ENCODE results near the gene ACAD11. TPM values are rescaled to one million over a fixed set of nuclear protein-coding genes. Genes with fewer than 3 reads are reported as not detected.

Gene ACAD11, protein sequence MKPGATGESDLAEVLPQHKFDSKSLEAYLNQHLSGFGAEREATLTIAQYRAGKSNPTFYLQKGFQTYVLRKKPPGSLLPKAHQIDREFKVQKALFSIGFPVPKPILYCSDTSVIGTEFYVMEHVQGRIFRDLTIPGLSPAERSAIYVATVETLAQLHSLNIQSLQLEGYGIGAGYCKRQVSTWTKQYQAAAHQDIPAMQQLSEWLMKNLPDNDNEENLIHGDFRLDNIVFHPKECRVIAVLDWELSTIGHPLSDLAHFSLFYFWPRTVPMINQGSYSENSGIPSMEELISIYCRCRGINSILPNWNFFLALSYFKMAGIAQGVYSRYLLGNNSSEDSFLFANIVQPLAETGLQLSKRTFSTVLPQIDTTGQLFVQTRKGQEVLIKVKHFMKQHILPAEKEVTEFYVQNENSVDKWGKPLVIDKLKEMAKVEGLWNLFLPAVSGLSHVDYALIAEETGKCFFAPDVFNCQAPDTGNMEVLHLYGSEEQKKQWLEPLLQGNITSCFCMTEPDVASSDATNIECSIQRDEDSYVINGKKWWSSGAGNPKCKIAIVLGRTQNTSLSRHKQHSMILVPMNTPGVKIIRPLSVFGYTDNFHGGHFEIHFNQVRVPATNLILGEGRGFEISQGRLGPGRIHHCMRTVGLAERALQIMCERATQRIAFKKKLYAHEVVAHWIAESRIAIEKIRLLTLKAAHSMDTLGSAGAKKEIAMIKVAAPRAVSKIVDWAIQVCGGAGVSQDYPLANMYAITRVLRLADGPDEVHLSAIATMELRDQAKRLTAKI
- 5.1 TPM for polyA plus RNA-seq (2012; ENCODE audit: insufficient read depth, insufficient read length)

DNA sequence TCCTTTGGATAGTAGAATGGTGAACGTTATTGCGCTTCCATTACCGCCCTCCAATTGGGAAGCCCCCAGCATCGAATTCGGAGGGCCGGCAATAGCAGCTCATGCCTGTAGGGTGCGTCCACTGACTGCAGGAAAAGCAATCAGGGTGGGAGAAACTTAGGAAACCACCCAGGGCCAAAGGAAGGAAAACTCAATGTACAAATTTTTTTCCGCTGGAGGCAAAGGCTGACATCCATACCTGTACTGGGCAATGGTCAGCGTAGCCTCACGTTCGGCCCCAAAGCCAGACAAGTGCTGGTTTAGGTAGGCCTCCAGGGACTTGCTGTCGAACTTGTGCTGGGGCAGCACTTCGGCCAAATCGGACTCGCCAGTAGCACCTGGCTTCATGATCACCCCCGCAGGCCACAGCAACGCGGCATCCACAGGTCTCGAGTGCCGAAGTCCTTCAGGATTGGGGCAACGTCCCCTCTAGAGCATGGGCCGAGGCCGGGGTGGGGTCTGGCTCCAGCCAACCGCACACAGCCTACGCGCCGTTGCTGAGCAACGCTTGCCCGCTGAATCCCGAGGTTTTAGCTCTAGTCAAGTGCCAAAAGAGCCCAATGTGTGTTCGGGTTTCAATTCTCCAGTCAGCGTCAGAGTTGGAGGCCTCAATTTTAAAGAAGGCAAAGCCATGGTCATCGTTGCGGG lies at the start of gene ACAD11:
ACAD11 (minus strand) TSS at position 445 of the 687 bp plus-strand sequence; CDS start at position 387, 58 bp downstream.
- DNase-seq (ENCODE audit: low read depth, low spot score): no peak
- H3K4me3 ChIP-seq (ENCODE audit: low read length): peak within 1 kb of the TSS; percentile 90

DNA sequence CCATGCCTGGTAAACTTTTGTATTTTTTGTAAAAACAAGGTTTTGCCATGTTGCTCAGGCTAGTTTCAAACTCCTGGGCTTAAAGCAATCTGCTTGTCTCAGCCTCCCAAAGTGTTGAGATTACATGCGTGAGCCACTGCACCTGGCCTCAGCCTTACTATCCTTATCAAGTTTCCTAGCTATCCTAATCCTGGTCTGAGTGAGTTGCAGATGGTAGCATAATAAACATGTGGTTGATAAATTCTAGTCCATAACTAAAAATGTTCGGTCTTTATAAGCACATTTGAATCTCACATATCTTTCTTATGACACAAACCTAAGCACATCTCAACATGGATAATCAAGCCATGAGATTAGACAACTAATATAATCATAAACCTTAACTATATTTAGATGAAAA lies 44.1 kb upstream of the ACAD11 start:
- no peak overlapping the region for H3K4me3 ChIP-seq (ENCODE audit: low read length)
- DNase-seq (ENCODE audit: low read depth, low spot score): no peak

DNA sequence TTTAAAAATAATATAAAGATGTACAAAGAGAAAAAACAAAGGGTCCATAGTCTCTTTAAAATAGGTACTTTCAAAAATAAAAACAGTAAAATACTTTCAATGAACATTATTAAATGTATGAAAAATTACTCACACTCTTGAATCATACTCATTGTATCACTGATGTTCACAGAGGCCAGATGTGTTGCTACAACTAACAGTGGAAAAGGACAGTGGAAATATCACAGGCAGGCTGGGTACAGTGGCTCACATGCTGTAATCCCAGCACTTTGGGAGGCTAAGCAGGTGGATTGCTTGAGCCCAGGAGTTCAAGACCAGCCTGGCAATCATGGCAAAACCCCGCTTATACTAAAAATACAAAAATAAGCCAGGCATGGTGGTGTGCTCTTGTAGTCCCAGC lies 35.8 kb upstream of the ACAD11 start:
- DNase-seq (ENCODE audit: low read depth, low spot score): no peak
- H3K4me3 ChIP-seq (ENCODE audit: low read length): no peak overlapping the region

DNA sequence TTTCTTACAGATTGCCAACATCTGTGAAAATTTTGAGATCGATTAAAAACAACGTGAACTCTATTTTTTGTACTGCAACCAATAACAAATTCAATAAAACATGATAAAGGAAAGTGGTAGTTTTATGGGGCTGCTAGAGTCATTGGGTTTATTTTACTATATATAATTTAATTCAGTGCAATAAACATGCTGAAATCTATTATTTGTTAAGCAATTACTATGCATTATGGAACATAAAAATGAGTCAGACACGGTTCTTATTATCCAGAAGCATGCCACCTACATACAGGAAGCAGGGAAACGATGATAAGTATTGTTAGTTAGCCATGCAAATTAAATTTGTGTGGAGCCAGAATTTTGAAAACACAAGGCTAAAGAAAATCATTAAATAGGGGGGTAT lies 35.4 kb upstream of the ACAD11 start:
- DNase-seq (ENCODE audit: low read depth, low spot score): no peak
- H3K4me3 ChIP-seq (ENCODE audit: low read length): no peak overlapping the region

DNA sequence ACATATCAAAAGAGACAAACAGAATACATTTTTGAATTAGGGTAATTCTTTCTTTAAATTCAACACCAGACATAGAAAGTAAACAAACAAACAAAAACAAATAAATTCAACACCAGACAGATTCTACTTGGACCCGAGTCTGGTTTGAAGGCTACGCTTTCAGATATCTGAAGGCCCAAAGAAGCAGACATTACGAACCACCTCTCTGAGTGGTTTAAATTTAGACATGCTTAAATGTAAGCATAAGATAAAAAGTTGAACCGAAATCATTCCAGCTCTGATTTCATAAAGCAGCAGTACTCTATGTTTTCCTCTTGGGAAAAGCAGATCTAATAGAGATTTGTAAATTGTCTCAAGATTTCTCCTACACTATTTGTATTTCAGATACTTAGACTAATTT lies 30.4 kb upstream of the ACAD11 start:
- no peak overlapping the region for H3K4me3 ChIP-seq (ENCODE audit: low read length)
- no peak for DNase-seq (ENCODE audit: low read depth, low spot score)

DNA sequence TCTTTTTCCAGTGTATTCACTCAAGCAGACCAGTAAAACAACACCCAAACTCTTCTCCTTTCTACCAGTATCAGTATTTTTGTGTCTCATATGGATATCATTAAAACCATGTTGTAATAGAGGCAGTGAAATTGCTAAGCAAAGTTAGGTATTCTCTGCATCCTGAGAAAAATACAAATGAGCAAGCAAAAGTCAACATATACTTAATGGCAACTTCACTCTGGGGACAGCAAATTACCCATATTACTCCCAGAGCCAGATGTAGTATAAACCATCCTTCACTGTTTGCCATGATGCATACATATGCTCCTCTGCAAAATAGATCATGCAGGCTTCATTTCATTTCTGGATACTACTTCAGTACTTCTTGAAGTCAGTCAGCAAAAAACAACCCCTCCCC lies 22.6 kb upstream of the ACAD11 start:
- DNase-seq (ENCODE audit: low read depth, low spot score): no peak
- no peak overlapping the region for H3K4me3 ChIP-seq (ENCODE audit: low read length)

DNA sequence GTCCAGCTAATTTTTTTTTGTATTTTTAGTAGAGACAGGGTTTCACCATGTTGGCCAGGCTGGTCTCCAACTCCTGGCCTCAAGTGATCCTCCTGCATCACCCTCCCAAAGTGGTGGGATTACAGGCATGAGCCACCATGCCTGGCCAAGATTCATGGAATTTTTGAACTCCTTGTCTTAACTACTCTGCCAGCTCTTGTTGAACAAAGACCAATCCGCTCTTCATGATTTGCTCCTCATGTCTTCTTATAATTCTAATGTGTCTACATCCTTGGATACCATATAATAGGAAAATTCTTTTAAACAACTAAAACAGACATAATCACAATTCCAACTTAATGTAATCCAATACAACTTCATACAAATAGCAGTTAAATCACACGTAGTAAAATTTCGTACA lies 21.8 kb upstream of the ACAD11 start:
- H3K4me3 ChIP-seq (ENCODE audit: low read length): no peak overlapping the region
- DNase-seq (ENCODE audit: low read depth, low spot score): no peak

DNA sequence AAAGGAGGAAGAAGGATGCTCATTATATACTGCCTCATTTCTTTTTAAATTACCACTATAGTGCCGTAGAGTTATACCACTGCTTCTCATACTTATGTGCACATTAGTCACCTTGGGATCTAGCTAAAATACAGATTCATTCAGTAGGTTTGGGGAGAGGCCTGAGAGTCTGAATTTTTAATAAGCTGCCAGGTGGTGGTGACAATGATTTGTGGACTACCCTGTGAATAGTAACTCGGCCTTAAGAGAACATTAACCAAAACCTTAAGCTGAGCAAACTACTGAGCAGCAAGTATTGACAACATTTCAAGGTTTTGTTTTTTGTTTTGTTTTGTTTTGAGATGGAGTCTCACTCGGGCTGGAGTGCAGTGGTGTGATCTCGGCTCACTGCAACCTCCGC lies 20.3 kb upstream of the ACAD11 start:
- no peak for DNase-seq (ENCODE audit: low read depth, low spot score)
- H3K4me3 ChIP-seq (ENCODE audit: low read length): no peak overlapping the region

DNA sequence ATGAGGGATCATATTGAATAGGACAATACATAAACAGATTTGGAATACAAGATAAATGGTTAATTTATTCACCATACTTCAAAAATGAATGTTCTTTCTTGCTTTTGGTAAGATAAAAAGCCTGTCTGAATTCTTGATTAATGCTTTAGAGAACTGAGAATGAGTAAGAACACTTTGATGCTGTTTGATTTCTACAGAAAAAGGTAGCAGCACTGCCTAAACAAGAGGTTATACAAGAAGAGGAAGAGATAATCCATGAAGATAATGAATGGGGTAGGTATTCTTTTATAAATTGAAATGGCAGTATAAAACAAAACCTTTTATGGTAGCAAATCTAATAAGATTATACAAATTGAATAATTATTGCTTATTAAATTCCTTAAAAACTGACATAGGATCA lies 15.8 kb upstream of the ACAD11 start:
- DNase-seq (ENCODE audit: low read depth, low spot score): no peak
- no peak overlapping the region for H3K4me3 ChIP-seq (ENCODE audit: low read length)

DNA sequence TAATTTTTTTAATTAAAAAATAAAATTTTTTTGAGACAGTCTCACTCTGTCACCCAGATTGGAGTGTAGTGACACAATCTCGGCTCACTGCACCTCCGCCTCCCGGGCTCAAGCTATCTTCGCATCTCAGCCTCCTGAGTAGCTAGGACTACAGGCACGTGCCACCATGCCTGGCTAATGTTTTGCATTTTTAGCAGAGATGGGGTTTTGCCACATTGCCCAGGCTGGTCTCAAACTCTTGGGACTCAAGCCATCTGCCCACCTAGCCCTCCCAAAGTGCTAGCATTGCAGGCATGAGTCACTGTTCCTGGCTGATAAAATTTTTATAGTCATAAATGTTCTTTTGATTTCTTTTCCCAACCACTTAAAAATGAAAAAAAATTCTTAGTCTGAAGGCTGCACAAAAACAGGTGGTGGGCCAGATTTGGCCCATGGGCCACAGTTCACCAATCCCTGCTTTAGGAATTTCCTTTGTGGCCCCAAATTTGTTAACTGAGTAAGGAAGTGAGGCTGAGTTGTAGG lies 9.7 kb upstream of the ACAD11 start:
- H3K4me3 ChIP-seq (ENCODE audit: low read length): no peak overlapping the region
- DNase-seq (ENCODE audit: low read depth, low spot score): no peak

DNA sequence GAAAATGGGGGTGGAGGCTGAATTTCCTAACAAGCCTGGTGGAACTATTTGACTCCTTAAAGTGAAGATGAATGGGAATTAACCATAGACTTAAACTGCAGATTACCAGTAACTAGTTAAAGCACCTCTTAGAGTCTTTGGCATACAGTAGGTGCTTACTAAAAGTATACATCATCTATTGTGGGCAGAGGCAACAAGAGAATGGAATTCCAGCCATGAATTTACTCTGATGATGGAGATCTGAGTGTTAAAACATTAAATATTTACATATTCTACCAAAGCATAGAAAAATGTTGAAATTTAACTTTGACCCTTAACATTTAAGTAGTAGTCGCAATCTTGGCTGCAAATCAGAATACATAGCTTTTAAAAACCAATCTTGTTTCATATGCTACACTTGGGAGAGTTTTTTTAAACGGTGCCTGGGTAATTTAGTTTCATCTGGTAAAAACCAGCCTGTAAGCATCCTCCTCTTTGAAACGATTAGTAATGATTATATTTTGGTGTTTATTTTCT lies 5.7 kb upstream of the ACAD11 start:
- DNase-seq (ENCODE audit: low read depth, low spot score): no peak
- H3K4me3 ChIP-seq (ENCODE audit: low read length): no peak overlapping the region

DNA sequence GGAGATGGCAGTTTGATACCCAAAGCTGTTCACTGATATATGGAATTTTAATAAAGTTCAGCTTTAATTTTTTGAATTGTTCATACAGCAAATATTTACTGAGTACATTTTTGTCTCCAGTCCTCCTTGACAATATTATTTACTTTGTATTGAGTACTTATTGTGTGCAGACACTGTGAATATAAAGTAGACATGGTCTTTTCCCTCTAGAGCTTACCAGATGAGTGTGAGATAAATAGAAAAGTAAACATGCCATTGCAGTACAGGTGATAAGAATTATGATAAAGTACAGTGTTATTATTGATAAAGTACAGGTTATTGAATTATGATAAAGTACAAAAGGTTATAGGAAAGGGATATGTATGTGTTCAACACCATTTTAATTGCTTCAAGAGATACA lies 2.6 kb upstream of the ACAD11 start:
- no peak for DNase-seq (ENCODE audit: low read depth, low spot score)
- H3K4me3 ChIP-seq (ENCODE audit: low read length): no peak overlapping the region

DNA sequence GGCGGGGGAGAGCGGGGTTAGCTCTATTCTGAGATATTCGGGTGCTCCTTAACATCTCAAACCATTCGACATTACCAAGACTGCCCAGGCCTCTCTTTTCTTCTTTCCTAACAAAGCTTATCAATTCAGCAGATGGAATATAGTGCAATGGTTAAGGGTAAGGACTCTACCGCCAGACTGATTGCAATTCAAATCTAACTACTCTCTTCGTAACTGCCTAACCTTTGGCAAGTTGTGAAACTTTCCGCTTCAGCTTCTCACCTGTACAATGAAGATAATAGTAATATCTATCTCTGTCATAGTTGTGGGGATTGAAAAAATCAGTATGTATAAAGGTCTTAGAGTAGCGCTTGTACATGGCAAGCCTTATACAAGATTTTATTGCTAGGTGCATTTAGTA lies 1.5 kb upstream of the ACAD11 start:
- no peak for DNase-seq (ENCODE audit: low read depth, low spot score)
- peak overlapping the region; percentile 90 for H3K4me3 ChIP-seq (ENCODE audit: low read length)

DNA sequence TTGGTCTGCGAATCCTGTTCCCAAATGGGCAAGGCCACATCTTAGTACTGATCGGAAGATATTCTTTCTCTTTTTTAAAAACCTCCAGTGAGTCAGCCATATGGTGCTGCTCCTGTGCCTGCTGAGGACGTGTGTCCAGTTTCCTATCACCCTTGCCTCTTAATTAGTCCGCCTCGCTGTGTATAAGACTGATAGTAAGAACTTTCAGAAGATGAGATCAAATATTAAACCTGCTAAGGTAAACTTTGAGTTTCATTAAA lies 1.1 kb upstream of the ACAD11 start:
- peak overlapping the region; percentile 90 for H3K4me3 ChIP-seq (ENCODE audit: low read length)
- DNase-seq (ENCODE audit: low read depth, low spot score): no peak

DNA sequence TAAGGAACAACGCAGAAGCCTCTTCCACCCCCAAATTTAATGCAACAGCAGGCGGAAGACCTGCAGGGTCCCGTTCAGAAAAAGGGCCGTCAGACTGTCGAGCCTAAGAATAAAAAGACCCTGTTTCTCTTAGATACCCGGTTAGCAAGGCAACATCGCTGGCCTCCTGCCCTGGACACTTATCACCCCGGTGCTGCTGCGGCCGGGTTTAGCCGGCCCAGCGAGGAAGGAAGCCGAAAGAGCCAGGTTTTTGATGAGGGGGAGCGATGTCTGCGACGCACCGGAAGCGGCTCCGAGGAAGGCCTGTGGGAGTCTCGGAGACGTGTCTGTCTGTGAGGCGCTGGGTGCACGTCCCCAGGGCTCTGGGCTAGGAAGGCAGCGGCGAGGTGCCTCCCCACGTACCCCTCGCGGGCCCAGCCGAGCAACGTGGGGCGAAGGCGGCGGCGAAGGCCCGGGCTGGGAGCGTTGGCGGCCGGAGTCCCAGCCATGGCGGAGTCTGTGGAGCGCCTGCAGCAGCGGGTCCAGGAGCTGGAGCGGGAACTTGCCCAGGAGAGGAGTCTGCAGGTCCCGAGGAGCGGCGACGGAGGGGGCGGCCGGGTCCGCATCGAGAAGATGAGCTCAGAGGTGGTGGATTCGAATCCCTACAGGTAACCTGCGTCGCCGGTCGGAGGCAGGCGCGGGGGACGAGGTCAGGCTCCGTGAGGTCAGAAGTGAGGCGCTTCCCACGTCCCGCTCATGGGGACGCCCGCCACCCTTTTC lies 622 bp upstream of the ACAD11 start, which contains the start of gene UBA5:
UBA5 (plus strand) TSS at position 278 of the 759 bp plus-strand sequence; CDS start at position 487, 209 bp downstream.
- H3K4me3 ChIP-seq (ENCODE audit: low read length): peak within 1 kb of the TSS; percentile 90
- DNase-seq (ENCODE audit: low read depth, low spot score): peak; percentile 55

DNA sequence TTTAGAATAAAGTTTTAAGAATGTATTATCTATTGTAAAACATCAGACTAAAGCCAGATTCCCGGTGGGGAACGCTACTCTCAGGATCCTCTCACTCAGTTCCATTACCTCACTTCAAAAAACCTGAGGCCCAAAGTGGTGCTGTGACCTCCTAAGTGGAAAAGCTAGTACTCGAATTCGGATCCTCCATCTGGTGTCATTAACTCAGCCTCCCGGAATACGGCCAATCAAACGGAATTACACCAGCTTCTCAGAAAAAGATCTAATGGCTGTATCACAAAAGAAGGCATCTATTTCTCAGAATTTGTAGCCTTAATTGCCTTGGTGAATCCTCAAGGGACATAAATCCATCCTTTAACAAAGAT lies 627 bp downstream of the ACAD11 start:
- peak overlapping the region; percentile 90 for H3K4me3 ChIP-seq (ENCODE audit: low read length)
- no peak for DNase-seq (ENCODE audit: low read depth, low spot score)

DNA sequence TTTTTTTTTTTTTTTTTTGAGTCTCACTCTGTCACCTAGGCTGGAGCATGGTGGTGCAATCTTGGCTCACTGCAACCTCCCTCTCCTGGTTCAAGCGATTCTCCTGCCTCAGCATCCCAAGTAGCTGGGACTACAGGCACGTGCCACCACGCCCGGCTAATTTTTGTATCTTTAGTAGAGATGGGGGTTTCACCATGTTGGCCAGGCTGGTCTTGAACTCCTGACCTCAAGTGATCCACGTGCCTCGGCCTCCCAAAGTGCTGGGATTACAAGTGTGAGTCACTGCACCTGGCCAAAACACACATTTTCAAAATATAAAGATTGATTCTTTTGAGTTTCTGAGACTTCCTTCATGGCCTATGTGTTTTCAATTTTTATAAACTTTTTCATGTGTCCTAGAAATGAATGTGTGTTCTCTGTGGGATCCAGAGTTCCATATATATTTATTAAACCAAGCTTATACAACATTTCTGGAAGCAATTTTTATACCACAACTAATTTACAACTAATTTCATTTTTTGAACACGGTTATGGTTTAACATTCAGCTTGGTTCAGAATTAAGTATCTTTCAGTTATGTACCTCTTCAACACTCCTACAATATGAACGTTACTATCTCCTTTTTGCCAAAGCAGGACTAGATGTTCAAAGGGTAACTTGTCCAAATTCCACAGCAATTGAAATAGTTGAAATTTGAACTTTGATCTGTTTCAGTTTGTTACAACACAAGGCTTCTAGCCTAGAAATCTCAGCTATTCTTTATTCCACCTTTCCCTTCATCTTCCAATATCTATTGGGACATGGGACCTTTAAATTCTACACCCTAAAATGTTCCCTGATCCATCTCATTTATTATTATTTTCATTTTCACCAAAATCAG lies 1.5 kb downstream of the ACAD11 start:
- no peak for DNase-seq (ENCODE audit: low read depth, low spot score)

DNA sequence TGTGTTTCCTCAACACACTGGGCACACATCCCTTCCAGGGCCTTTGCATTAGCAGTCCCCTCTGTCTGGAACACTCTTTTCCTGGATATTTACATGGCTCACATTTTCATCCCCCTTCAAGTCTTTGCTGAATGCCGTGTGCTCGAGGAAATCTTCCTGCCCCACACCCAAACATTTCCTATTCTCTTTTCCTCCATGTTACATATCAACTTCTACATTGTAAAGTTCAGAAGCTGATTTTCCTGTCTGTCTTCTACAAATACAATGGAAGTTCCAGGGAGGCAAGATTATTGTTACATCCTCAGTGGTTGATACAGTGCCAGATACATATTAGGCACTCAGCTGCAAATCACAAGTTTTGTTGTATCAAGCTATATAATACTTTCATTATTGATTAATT lies 4.1 kb downstream of the ACAD11 start:
- DNase-seq (ENCODE audit: low read depth, low spot score): no peak
- no peak overlapping the region for H3K4me3 ChIP-seq (ENCODE audit: low read length)

More for the DNA sequence above, 1.5 kb downstream of the ACAD11 start:
- no peak overlapping the region for H3K4me3 ChIP-seq (ENCODE audit: low read length)
